GM21515 (cell line): ENCODE results near the gene CDRT15L2.
"Not testable (repeated sequence)": the region's sequence is repeated elsewhere in the genome, so short reads cannot be mapped to it uniquely, and the experiment has no call there.

ENCODE experiments used
- ATAC-seq: cut with Tn5 transposase; IDR thresholded peaks from one replicate; pipeline ENCODE4 v1.9.1; 2021; ENCODE audit not compliant: unreplicated experiment

The CDRT15L2 gene

DNA sequence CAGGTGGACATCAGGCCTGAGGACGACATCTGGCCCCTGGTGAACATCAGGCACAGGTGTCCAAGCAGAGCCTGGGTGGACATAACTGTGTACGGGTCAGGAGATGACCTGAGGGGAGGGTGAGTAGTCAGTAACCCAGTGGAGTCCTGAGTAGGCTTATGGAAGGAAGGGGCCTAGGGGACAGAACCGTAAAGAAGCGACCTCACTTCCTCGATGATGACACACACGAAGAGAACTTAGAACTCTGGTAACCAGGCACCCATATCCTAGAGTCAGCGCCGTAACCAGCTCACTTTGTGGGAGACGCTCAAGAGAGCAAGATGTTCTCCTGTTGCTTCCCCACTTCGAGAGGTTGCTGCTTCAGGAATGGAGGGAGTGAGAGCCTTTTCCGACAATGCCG lies at the start of gene CDRT15L2:
Gene CDRT15L2 (plus strand): TSS at position 301 of the 400 bp plus-strand sequence. CDS start 20 bp downstream, at position 321.
- not testable (repeated sequence) for ATAC-seq

DNA sequence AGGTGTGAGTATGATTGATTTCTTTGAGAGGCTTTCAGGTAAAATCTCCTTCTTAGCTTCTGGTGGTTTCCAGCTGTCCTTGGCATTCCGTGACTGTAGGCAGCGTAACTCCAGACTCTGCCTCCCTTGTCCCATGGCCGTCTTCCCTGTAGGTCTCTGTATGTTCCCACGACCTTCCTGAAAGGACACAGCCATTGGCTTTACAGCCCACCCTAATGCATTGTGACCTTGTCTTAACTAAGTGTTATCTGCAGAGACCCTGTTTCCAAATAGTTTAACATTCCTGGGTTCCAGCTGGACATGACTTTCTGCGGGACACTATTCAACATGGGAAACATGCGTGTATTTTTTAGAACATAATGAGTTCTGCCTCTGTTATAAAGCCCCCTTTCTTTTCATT lies 49.4 kb upstream of the CDRT15L2 start:
- ATAC-seq, result not testable (repeated sequence)

DNA sequence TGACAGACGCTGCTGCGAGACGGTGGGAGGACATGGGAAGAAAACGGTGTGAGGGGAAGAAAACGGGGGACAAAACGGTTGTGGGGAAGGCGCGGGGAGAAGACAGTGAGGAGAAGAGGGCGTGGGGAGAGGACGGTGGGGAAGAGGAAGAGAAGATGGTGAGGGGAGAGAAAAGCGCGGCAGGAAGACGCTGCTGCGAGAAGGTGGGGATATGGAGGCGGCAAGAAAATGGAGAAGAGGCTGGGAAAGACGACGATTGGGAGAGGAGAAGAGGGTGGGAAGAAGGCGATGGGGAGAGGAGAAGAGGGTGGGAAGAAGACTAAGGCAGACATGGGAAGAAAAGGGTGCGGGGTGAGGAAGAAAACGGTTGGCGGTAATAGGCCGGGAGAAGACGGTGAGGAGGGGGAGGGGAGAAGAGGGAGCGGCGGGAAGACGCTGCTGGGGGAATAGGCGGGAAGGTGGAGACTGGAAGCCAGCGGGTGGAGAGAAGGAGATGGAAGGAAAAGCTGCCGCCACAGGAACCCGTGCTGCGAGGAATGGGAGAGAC lies 46.9 kb upstream of the CDRT15L2 start:
- ATAC-seq, result not testable (repeated sequence)

GRCh38 chr17:20533206-20533605 lies 46.3 kb upstream of the CDRT15L2 start:
- ATAC-seq, result not testable (repeated sequence)

- not testable (repeated sequence) for ATAC-seq
Observed at GRCh38 chr17:20534711-20535550, 44.6 kb upstream of the CDRT15L2 start.

DNA sequence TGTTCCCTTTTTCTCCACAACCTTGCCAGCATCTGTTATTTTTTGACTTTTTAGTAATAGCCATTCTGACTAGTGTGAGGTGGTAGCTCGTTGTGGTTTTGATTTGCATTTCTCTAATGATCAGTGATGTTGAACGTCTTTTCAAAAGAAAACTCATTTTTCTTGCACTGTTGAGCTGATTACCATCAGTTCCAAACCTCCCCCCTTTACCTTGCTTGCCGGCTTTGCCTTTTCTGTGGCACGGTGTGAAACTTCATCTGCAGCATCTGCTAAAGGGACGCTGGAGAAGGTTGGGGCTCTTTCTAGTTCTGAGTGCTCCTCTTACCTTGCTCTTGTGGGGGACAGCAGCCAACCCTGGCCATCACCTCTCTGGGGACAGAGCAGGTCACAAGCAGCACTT lies 39.1 kb upstream of the CDRT15L2 start:
- peak; percentile 92 for ATAC-seq

- not testable (repeated sequence) for ATAC-seq
Observed at GRCh38 chr17:20540865-20541264, 38.7 kb upstream of the CDRT15L2 start.

- ATAC-seq, result not testable (repeated sequence)
Observed at GRCh38 chr17:20541853-20542546, 37.5 kb upstream of the CDRT15L2 start.

- ATAC-seq, result not testable (repeated sequence)
Observed at GRCh38 chr17:20547923-20548322, 31.6 kb upstream of the CDRT15L2 start.

DNA sequence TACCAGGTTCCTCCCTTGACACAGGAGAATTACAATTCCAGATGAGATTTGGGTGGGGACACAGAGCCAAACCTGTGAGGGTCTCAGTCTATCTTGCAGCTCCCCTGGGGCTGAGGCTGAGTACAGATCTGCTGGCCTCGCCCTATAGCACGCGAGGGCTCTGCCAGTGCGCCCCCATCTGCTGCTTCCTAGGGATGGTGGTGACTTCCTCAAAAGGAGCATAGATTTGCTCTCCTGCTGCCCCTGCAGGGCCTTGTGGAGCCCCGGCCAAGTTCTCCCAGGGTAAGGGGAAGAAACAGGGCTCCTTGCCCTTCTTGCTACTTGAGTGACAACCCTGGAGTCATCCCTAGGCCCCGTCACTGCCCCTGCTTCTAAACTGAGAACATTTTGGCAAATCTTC lies 26.6 kb upstream of the CDRT15L2 start:
- ATAC-seq, result not testable (repeated sequence)

GRCh38 chr17:20554728-20555127 lies 24.8 kb upstream of the CDRT15L2 start:
- ATAC-seq, result not testable (repeated sequence)

DNA sequence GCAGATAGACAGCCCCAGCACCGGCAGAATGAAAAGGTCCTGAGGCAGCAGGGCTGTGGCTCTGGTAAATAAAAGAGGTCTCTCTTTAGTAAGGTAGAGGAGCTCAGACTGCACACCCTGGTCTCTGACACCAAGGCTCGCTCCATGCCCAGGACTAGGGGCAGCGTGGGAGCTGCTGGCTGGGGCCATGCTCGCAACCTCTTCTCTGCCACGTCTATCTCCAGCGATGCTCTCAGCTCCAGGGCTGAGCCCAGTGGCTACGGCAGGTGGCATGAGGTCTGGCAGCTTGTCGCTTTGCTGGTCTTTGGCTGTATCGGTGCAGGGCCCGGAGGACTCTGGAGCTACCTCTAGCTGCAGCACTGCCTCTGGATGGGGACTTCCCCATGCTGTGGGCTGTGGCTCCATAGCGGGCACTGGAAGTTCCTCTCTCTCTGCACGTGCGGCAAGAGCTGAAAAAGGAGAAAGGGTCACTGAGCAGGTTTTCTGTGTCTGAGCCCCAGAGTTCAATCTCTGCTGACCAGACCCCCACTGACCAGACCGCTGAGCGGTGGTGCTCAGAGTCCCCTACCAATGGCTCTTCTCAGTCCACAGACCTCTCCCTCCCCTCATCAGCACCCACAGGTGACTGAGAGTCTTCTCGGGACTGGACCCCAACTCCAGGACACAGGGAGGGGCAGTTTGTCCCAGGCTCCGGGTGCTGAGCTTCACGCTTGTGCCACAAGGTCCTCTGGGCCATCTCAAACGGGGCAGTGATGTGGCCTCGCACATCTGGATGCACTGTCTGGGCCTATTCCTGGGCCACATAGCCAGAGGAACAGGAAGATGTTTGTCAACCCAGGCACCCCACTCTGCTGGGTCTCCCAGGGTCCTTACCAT lies 24.2 kb upstream of the CDRT15L2 start:
- not testable (repeated sequence) for ATAC-seq

DNA sequence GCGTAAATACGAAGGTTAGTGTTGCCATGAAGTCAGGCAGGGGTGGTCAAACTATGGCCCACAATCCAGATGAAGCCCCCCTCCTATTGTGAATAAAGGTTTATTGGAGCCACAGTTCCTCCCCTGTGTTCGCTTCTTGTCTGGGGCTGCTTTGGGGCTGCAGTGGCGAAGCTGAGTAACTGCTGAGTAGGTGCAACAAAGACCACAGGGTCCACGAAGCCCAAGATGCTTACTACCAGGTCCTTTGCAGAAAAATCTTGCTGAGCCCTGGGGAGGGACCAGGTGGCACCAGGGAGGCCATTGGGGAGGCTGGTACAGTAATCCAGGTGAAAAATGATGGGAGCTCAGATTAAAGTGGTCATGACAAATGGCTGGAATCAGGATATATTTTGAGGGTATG lies 21.4 kb upstream of the CDRT15L2 start:
- not testable (repeated sequence) for ATAC-seq

DNA sequence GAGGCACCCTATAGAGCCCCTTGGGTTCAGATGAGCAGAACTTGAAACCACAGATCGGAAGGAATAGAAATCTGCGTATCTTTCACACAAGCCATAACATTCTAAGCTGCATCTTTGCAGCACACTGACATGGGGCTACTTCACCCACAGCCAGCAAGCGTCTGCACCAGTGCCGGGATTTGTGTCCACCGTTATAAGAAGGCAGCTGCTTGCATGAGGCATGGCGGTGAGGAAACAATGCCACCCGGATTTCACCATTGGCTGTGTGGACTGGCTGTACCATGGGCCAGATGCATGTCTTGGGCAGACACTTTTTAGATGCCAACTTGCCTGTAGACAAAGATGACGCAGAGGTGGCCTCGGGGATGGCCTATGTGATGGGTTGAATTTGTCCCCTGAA lies 20.5 kb upstream of the CDRT15L2 start:
- ATAC-seq, result not testable (repeated sequence)

- no peak for ATAC-seq
Observed at GRCh38 chr17:20562587-20562986, 16.9 kb upstream of the CDRT15L2 start.

- not testable (repeated sequence) for ATAC-seq
Observed at GRCh38 chr17:20565245-20565644, 14.3 kb upstream of the CDRT15L2 start.

DNA sequence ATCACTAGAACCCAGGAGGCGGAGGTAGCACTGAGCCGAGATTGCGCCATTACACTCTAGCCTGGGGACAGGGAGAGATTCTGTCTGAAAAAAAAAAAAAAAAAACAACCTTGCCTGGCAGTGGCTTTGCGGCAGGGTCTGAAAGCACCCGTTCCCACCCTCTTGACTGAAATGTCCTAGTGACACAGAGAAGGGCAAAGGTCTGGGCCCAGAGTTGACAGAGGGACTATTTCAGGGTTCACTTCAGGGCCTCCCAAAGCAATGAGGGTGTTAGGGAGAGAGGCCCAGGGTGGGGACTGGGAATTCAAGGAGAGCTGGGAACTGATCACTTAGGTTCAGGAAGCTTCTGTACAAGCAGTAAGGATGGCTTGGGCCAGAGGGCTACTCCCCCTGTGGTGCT lies 13.8 kb upstream of the CDRT15L2 start:
- ATAC-seq, result no peak

- not testable (repeated sequence) for ATAC-seq
Observed at GRCh38 chr17:20566736-20567135, 12.8 kb upstream of the CDRT15L2 start.

DNA sequence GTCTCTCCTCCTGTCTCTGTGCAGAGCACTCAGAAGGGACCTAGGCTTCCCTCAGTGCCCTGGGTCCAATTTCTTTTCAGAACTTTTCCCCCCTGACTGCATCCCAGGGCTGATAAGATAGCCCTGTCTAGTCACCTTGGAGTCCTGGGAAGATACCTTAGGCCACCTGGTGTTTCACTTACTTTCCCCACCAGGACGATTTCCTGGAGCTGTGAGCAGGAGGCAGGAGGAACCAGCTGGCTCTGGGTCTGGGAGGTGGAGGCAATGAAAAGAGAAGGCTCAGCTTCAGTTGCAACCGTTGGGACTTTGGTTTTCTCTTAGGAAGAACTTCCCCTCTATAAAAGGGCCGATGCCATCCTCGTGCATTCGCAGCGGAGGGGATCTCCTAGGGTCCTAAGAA lies 12.1 kb upstream of the CDRT15L2 start:
- ATAC-seq, result not testable (repeated sequence)

DNA sequence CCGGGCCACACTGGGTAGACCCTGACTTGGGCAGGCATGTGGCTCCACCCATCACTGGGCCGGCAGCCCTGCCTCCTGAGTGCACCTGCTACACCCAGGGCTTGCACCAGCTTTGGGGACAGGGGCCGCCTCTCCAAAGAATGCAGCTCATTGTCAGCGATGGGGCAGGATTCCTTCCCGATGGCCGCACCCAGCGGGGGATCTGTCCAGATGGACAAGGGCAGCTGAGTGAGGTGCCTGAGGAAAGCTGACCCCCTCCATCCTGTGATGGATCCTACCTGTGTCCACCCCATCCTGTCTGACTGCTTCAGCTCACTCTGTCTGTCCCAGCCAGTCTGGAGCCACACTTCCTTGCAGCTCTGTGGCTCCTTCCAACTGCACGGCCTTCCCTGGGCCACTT lies 10.9 kb upstream of the CDRT15L2 start:
- not testable (repeated sequence) for ATAC-seq

DNA sequence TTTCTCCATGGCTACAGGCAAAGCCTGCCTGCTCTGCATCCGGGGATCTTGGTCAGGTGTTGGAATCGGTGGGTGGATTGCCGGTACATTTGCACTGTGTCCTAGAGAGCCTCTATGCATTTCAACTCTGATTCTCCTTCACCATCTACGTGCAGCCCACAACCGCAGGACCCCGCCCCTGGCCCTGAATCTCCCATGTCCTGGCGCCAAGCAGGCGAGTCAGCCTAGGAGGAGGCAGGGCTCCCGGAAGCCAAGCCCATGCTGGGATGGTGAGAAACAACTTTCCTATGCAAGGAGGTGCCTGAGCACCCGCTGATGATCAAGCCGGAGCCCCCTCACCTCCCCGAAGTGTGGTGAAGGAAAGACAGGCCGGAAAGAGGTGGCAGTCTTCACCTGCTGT lies 7.9 kb upstream of the CDRT15L2 start:
- ATAC-seq, result not testable (repeated sequence)
